Heart left ventricle (tissue), 16 donors: Measurements from ENCODE around the gene KIRREL3. TPM values are rescaled to one million over a fixed set of nuclear protein-coding genes. Genes with fewer than 3 reads are reported as not detected.

Experiments used
- ATAC-seq, 4 donors: fragments of 200-7000 bp; cut with Tn5 transposase; one replicate each; pipeline ENCODE4 v1.9.1; 2020 to 2022; ENCODE audit warnings: moderate library complexity in 4 of 4, mild to moderate bottlenecking in 3 of 4, moderate number of reproducible peaks in 1 of 4
- DNase-seq, 5 donors: peaks; one replicate each; pipeline ENCODE4 v3.0.0-alpha.2; 2020
- H3K27ac ChIP-seq, 12 donors: fragments of 200-600 bp; sonication (generic) in 4 of 12; one replicate each; pipeline versions ENCODE4 v1.5.0 to v1.8.0; 2016 to 2022; ENCODE audit warnings: mild to moderate bottlenecking in 2 of 12
- H3K27me3 ChIP-seq, 9 donors: fragments of 200-600 bp; sonication (generic) in 2 of 9; one replicate each; pipeline versions ENCODE4 v1.5.1 to v1.8.0; 2016 to 2022; ENCODE audit warnings: mild to moderate bottlenecking in 3 of 9
- H3K36me3 ChIP-seq, 9 donors: fragments of 200-600 bp; sonication (generic) in 2 of 9; one replicate each; pipeline versions ENCODE4 v1.5.0 to v1.8.0; 2018 to 2022; ENCODE audit warnings: mild to moderate bottlenecking in 2 of 9
- H3K4me1 ChIP-seq, 12 donors: fragments of 200-600 bp; sonication (generic) in 4 of 12; one replicate each; pipeline versions ENCODE4 v1.5.0 to v1.8.0; 2016 to 2022; ENCODE audit warnings: mild to moderate bottlenecking in 3 of 12
- H3K4me3 ChIP-seq, 12 donors: fragments of 200-600 bp; sonication (generic) in 4 of 12; one replicate each; pipeline versions ENCODE4 v1.5.0 to v1.8.0; 2017 to 2022; ENCODE audit warnings: mild to moderate bottlenecking in 9 of 12, moderate library complexity in 4 of 12
- H3K9me3 ChIP-seq, 12 donors: fragments of 200-600 bp; sonication (generic) in 4 of 12; one replicate each; pipeline versions ENCODE4 v1.5.0 to v1.8.0; 2016 to 2022; ENCODE audit warnings: mild to moderate bottlenecking in 1 of 12
- CTCF ChIP-seq, 12 donors: fragments of 200-600 bp; sonication (generic) in 4 of 12; IDR thresholded peaks; one replicate each; pipeline versions ENCODE4 v1.5.0 to v1.8.0; 2018 to 2022; ENCODE audit warnings: antibody characterized with exemption in 12 of 12, mild to moderate bottlenecking in 5 of 12
- POLR2A ChIP-seq, 2 donors: fragments of 450-650 bp; IDR thresholded peaks; one replicate each; pipeline ENCODE4 v1.6.1; 2017; ENCODE audit warnings: antibody characterized with exemption in 2 of 2, mild to moderate bottlenecking in 2 of 2, moderate library complexity in 2 of 2
- WGBS, 4 donors: extraction: QIAGEN DNeasy Blood & Tissue Kit in 2 of 4; methylation state at CpG; one replicate each; pipeline versions ENCODE4 v1.1.5 to v1.1.7; 2013 to 2018; 5-methylcytosine and 5-hydroxymethylcytosine counted together
- intact Hi-C, 10 donors: fragments of 100-400 bp; cut with DNase I; formaldehyde crosslinking; loops; one replicate each; pipeline versions ENCODE4 v1.11.1 to v1.14.2; 2022
- polyA plus RNA-seq, 2 donors: library from polyadenylated mRNA; stranded (reverse); fragments of 200-250 nt; gene quantifications; one replicate each; pipeline ENCODE4 v1.2.3, GENCODE V29; 2013
- total RNA-seq, 9 donors: library from RNA; depleted of rRNA in 2 of 9; stranded (reverse); fragments of >200 nt in 2 of 9; fragmentation: NEBNext Ultra II Directional in 3 of 9; extraction: Animal tissue kit (Norgen Biotek cat#: 25700) in 3 of 9; gene quantifications; one replicate each; pipeline versions ENCODE4 v1.1.0 to v1.2.4, GENCODE V29; 2016 to 2023
- donor health status: ischemic (EF 13 %, LVEDD 7.1; RV severe dilation, severe dysfunction).
- donor health status: healthy with polysubstance abuse.
- donor health status: DM: no; HTN: yes; CAD: no.
- donor health status: DM: no; HTN: no; CAD: no.
- donor health status: ischemic (EF 25% LVEDD 6.9; RV normal size, moderate dysfunction).
- donor health status: ischemic (EF 25% LVEDD 5.7; RV mildly dilated, moderate dysfunction).
- donor health status: healthy.
- donor health status: DM: yes; HTN: yes; CAD: no.
- donor health status: ischemic (EF 35%, LVEDD 5.7; RV mildly dilated, moderate dysfunction).
- donor health status: nonischemic (EF 11% LVEDD 7.7; RV severe dilation, severe dysfunction).
- donor health status: DM: yes; HTN: yes; CAD: no.
- donor health status: PGD.
- donor health status: ischemic (EF 29% LVEDD 5.4; RV normal size, mild dysfunction).
- donor health status: nonischemic (EF 23%, LVEDD 6.1; RV moderate dilation, normal function).

KIRREL3 gene
- total and polyA plus RNA-seq, 11 donors: 0.08 to 1.3 (median 0.27) TPM

GRCh38 chr11:126891556-126892217 is 108.9 kb downstream of the KIRREL3 start:
- peak in 2 of 4 donors; percentile 36 to 63 for ATAC-seq
- Histone ChIP-seq H3K9me3 (peaks cover 0 to 11% (median 0%) of the 10 kb centered on the region in 12 donors), H3K36me3 (no peaks in the 10 kb centered on the region), H3K27me3 (no peaks in the 10 kb centered on the region), H3K4me3 (no peak overlapping the region), H3K4me1 (peaks cover 0 to 13% (median 0%) of the 10 kb centered on the region in 12 donors), H3K27ac (no peak overlapping the region)
- 5 to 32% (median 26%) methylated on average over 3 to 4 of the region's 4 CpGs for WGBS, 4 donors
- peak in 2 of 5 donors; percentile 13 to 41 for DNase-seq
- intact Hi-C loops: no loop called here
- no peak for TF ChIP-seq POLR2A (IDR thresholded peaks at IDR 0.05)
- TF ChIP-seq CTCF (IDR thresholded peaks at IDR 0.05): no peak

DNA sequence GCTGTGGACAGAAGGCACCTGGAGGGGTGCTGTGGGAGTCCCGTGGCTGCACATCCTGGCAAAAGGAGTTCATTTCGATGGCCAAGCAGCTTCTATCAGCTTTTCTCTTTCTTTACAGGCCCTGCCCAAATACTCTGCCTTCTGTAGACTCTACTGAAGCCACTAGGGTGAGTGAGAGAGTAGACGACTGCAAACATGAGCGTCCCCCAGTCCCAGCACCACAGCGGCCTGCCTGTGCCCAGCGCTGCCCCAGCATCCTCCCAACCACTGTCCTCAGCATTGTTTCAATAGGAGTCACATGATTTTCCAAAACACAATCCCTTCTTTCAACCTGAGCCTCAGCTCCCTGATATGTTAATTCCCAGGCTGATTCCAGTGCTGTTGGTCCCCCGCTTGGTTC is 110.0 kb downstream of the KIRREL3 start:
- Histone ChIP-seq H3K27me3 (no peaks in the 10 kb centered on the region), H3K27ac (no peak overlapping the region), H3K4me1 (peaks cover 0 to 13% (median 0%) of the 10 kb centered on the region in 12 donors), H3K9me3 (peaks cover 0 to 1% (median 0%) of the 10 kb centered on the region in 12 donors), H3K36me3 (no peaks in the 10 kb centered on the region), H3K4me3 (no peak overlapping the region)
- no peak for ATAC-seq
- no peak for TF ChIP-seq CTCF (IDR thresholded peaks at IDR 0.05)
- TF ChIP-seq POLR2A (IDR thresholded peaks at IDR 0.05): no peak
- WGBS, 4 donors: 56 to 78% (median 67%) methylated on average over 7 of the region's 7 CpGs
- DNase-seq: no peak
- intact Hi-C loops: no loop called here

GRCh38 chr11:126888115-126888712 is 112.4 kb downstream of the KIRREL3 start:
- H3K27ac ChIP-seq: no peak overlapping the region
- TF ChIP-seq CTCF (IDR thresholded peaks at IDR 0.05): no peak
- peaks cover 0 to 13% (median 0%) of the 10 kb centered on the region in 12 donors for H3K4me1 ChIP-seq
- intact Hi-C loops: no loop called here
- H3K9me3 ChIP-seq: no peaks in the 10 kb centered on the region
- WGBS, 4 donors: 74 to 81% (median 76%) methylated on average over 7 of the region's 7 CpGs
- H3K36me3 ChIP-seq: no peaks in the 10 kb centered on the region
- ATAC-seq (no peak), DNase-seq (no peak)
- no peak overlapping the region for H3K4me3 ChIP-seq
- no peaks in the 10 kb centered on the region for H3K27me3 ChIP-seq

DNA sequence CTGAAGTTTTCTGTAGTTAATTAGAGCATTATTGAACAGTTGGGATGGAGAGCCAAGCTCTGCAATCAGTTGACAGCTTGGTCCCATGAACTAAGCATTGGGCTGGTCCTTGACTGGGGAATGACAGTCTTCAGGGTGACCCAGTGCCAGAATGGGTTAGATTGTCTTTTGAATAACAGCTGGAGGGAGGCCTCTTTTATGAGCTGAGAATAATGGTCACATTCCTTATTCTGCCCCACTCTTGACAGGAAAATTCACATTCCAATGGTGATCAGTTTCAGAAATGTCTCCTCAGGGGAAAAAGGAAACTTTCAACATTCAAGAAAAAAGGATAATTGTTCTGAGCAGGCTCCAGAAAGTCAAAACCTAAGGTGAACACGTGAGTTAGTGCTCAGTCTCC is 113.9 kb downstream of the KIRREL3 start:
- ATAC-seq (no peak), DNase-seq (no peak)
- no peaks in the 10 kb centered on the region for H3K36me3 ChIP-seq
- intact Hi-C loops: no loop called here
- no peak overlapping the region for H3K27ac ChIP-seq
- no peaks in the 10 kb centered on the region for H3K9me3 ChIP-seq
- TF ChIP-seq CTCF (IDR thresholded peaks at IDR 0.05) (no peak), POLR2A (IDR thresholded peaks at IDR 0.05) (no peak)
- no peak overlapping the region for H3K4me3 ChIP-seq
- no peaks in the 10 kb centered on the region for H3K27me3 ChIP-seq
- H3K4me1 ChIP-seq: peaks cover 0 to 5% (median 0%) of the 10 kb centered on the region in 12 donors
- 50 to 55% (median 53%) methylated on average over 1 of the region's 1 CpG for WGBS, 4 donors
